MM.1S (cell line): ENCODE results near the gene PIAS2.
"Not testable (repeated sequence)": the region's sequence is repeated elsewhere in the genome, so short reads cannot be mapped to it uniquely, and the experiment has no call there.

Source experiments
- CTCF ChIP-seq: fragments of 300-600 bp; sonication (generic); IDR thresholded peaks from 2 replicates; pipeline ENCODE4 v1.5.1; 2016; ENCODE audit warnings: antibody characterized with exemption, low read length, mixed read lengths
- EZH2 ChIP-seq: fragments of 300-600 bp; sonication (generic); optimal IDR thresholded peaks from 2 replicates; pipeline ENCODE3; 2017; ENCODE audit warnings: low read depth, mild to moderate bottlenecking, antibody characterized with exemption, low read length, mixed read lengths
- EZH2phosphoT487 ChIP-seq: fragments of 300-600 bp; sonication (generic); IDR thresholded peaks from 2 replicates; pipeline ENCODE4 v1.6.1; 2018; ENCODE audit warnings: antibody characterized with exemption, low read length

GRCh38 chr18:46964579-46965293, 47.4 kb upstream of the PIAS2 start:
- TF ChIP-seq CTCF, EZH2, EZH2phosphoT487: not testable (repeated sequence)
